Esophagus squamous epithelium (tissue), 4 donors: ENCODE data around the gene CHN2.

Experiments used
- CTCF ChIP-seq, 6 experiments: fragments of 450-650 bp in 4 of 6; fragments of 200-600 bp in 2 of 6; sonication (generic) in 2 of 6; IDR thresholded peaks; one replicate each; pipeline ENCODE4 v1.5.1; 2016 to 2019; ENCODE audit warnings: antibody characterized with exemption in 6 of 6, mild to moderate bottlenecking in 4 of 6, moderate library complexity in 4 of 6
- POLR2A ChIP-seq, 4 donors: fragments of 450-650 bp; IDR thresholded peaks; one replicate each; pipeline ENCODE4 v1.6.1; 2017; ENCODE audit warnings: antibody characterized with exemption in 4 of 4, mild to moderate bottlenecking in 4 of 4, moderate library complexity in 3 of 4

GRCh38 chr7:29332875-29333855 is 138.6 kb downstream of the CHN2 start:
- TF ChIP-seq CTCF (IDR thresholded peaks at IDR 0.05) = no peak
- TF ChIP-seq POLR2A (IDR thresholded peaks at IDR 0.05) = no peak
